Measurements from ENCODE around the gene ZNF331.

Gene ZNF331

GRCh38 chr19:53538378-53539109 lies 599 bp downstream of the ZNF331 start:
- TF ChIP-seq CTCF (IDR thresholded peaks at IDR 0.05; ENCODE audit: extremely low read depth, insufficient read depth, missing control alignments), result no peak
- in situ Hi-C loops (cut with MboI; ENCODE audit: low pct_unique_long_range_greater_than_20kb, low sequenced_read_pairs, unreplicated experiment), result no loop called here
- DNase-seq (ENCODE audit: low spot score), result no peak

DNA sequence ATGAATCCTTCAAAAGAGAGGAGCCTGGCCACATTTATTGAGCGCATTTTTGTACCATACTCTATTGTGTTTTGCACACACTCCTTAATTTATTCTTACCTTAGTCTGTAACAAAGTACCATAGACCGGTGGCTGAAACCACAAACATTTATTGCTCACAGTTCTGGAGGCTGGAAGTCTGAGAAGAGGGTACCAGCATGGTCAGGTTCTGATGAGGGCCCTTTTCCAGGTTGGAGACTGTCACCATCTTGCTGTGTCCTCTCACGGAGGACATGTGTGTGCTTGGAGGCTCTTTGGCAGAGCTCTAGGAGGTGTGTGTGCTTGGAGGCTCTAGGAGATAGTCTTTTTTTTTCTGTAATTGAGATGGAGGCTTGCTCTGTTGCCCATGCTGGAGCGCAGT lies 2.1 kb downstream of the ZNF331 start:
- DNase-seq (ENCODE audit: low spot score), result no peak
- no peak for TF ChIP-seq CTCF (IDR thresholded peaks at IDR 0.05; ENCODE audit: extremely low read depth, insufficient read depth, missing control alignments)
- in situ Hi-C loops (cut with MboI; ENCODE audit: low pct_unique_long_range_greater_than_20kb, low sequenced_read_pairs, unreplicated experiment), result no loop called here

GRCh38 chr19:53541971-53542370 lies 4.0 kb downstream of the ZNF331 start:
- DNase-seq (ENCODE audit: low spot score), result no peak
- in situ Hi-C loops (cut with MboI; ENCODE audit: low pct_unique_long_range_greater_than_20kb, low sequenced_read_pairs, unreplicated experiment), result no loop called here
- TF ChIP-seq CTCF (IDR thresholded peaks at IDR 0.05; ENCODE audit: extremely low read depth, insufficient read depth, missing control alignments), result no peak

GRCh38 chr19:53545271-53546065 lies 7.5 kb downstream of the ZNF331 start:
- DNase-seq (ENCODE audit: low spot score), result no peak
- in situ Hi-C loops (cut with MboI; ENCODE audit: low pct_unique_long_range_greater_than_20kb, low sequenced_read_pairs, unreplicated experiment), result no loop called here

DNA sequence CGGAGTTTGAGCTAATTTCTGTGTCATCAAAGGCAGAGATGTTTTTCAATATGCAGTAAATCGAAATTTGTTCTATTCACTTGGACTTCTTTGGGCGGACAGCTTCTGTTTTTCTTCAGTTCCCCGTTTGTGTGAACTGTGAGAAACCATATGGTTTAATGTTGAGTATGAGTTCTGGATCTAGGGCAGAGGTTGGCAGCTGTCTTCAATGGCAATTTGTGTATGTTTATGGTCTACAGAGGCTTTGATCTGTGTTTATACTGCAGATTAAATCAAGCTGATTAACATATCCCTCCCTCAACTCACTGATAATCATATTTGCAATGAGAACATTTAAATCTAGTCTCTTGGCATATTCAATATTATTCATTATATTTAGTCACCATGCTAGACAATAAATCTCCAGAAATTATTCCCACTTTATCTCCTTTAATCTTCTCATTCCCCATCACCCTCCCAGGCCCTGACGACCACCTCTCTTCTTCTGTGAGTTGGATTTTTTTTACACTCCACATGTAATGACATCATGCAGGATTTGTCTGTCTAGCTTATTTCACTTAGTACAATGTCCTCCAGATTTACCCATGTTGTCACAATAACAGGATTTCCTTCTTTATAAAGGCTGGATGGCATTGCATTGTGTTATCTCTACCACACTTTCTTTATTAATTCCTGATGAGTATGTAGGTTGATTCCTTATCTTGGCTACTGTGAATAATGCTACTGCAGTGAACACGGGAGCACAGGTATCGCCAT lies 9.0 kb downstream of the ZNF331 start:
- TF ChIP-seq CTCF (IDR thresholded peaks at IDR 0.05; ENCODE audit: extremely low read depth, insufficient read depth, missing control alignments), result no peak
- DNase-seq (ENCODE audit: low spot score), result no peak
- in situ Hi-C loops (cut with MboI; ENCODE audit: low pct_unique_long_range_greater_than_20kb, low sequenced_read_pairs, unreplicated experiment), result no loop called here

More at GRCh38 chr19:53545271-53546065, 7.5 kb downstream of the ZNF331 start:
- TF ChIP-seq CTCF (IDR thresholded peaks at IDR 0.05; ENCODE audit: extremely low read depth, insufficient read depth, missing control alignments), result no peak

DNA sequence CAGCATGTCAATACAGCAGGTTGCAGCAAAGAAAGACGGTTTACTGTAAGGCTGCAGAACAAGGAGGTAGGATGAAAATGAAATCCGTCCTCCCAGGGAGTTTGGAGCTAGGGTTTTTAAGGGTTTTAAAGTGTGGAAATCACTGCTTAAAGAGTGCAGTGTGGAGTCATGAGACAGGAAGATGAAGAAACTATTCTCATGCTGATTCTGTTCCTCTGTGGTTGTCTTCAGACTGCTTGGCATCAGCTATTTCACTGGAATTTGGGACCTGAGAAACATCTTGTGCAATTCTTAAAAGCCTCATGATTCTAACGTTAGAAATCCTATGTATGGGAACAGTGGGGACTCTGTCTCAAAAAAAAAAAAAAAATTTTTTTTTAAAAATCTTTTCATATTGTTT lies 11.4 kb downstream of the ZNF331 start:
- in situ Hi-C loops (cut with MboI; ENCODE audit: low pct_unique_long_range_greater_than_20kb, low sequenced_read_pairs, unreplicated experiment), result no loop called here
- no peak for TF ChIP-seq CTCF (IDR thresholded peaks at IDR 0.05; ENCODE audit: extremely low read depth, insufficient read depth, missing control alignments)

More for the DNA sequence above, 11.4 kb downstream of the ZNF331 start:
- DNase-seq (ENCODE audit: low spot score), result no peak

All from GM13977 (cell line).